ENCODE measurements around the gene PTOV1. TPM values are rescaled to one million over a fixed set of nuclear protein-coding genes. Genes with fewer than 3 reads are reported as not detected.

Gene PTOV1
- total and polyA plus RNA-seq, 3 donors from 2014 or later: 235 to 260 (median 257) TPM

GRCh38 chr19:49840736-49841249 is 10.2 kb upstream of the PTOV1 start:
- DNase-seq: no peak
- 89% methylated on average over 17 of the region's 17 CpGs for WGBS, 2 donors
- no peaks in the 10 kb centered on the region for H3K9me3 ChIP-seq
- TF ChIP-seq CTCF (IDR thresholded peaks at IDR 0.05) (no peak), POLR2A (IDR thresholded peaks at IDR 0.05) (no peak)
- no peaks in the 10 kb centered on the region for H3K36me3 ChIP-seq (ENCODE audit: low read depth, missing control alignments)
- H3K27me3 ChIP-seq: no peaks in the 10 kb centered on the region
- H3K27ac ChIP-seq: no peak overlapping the region
- no peak overlapping the region for H3K4me3 ChIP-seq
- H3K4me1 ChIP-seq: no peaks in the 10 kb centered on the region
- intact Hi-C loops (cut with DNase I; ENCODE audit: low total_unique reads): no loop called here

- no peaks in the 10 kb centered on the region for H3K4me1 ChIP-seq
- WGBS, 2 donors: 92 to 93% methylated on average over 3 of the region's 3 CpGs
- no peak overlapping the region for H3K4me3 ChIP-seq
- intact Hi-C loops (cut with DNase I; ENCODE audit: low total_unique reads): no loop called here
- H3K36me3 ChIP-seq (ENCODE audit: low read depth, missing control alignments): no peaks in the 10 kb centered on the region
- no peak for DNase-seq
- no peaks in the 10 kb centered on the region for H3K27me3 ChIP-seq
- H3K27ac ChIP-seq: no peak overlapping the region
- H3K9me3 ChIP-seq: no peaks in the 10 kb centered on the region
- TF ChIP-seq POLR2A (IDR thresholded peaks at IDR 0.05) (no peak), CTCF (IDR thresholded peaks at IDR 0.05) (no peak)
Observed at GRCh38 chr19:49843265-49843664, 7.7 kb upstream of the PTOV1 start.

DNA sequence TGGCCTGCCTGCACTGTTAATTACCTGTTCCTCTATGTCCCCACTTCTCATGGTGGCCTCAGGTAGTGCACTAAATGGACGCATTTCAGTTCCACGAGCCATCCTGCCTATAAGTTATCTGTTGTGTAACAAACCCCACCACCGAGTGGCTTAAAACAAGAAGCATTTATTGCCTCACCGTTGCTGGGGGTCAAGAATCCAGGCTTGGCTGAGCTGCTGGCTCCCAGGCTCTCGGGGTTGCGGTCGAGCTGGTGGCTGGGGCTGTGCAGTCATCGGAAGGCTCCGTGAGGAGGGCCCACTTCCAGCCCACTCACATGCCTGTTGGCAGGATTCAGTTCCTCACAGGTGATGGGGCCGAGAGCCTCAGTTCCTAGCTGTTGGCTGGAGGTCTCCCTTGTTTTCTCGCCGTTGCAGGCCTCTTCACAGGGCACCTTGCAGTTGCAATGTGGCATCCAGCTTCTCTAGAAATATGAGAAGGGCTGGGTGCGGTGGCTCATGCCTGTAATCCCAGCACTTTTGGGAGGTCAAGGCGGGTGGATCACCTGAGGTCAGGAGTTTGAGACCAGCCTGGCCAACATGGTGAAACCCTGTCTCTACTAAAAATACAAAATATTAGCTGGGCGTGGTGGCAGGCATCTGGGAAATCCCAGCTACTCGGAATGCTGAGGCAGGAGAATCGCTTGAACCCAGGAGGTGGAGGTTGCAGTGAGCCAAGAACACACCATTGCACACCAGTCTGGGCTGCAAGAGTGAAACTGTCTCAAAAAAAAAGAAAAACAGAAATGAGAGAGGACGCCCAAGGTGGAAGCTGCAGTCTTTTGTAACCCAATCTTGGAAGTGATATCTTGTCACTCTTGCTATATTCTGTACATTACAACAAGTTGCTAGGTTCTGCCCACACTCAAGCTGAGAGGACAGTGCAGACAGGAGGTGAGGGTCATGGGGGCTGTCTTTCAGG is 6.5 kb upstream of the PTOV1 start:
- Histone ChIP-seq H3K36me3 (ENCODE audit: low read depth, missing control alignments) (no peaks in the 10 kb centered on the region), H3K27me3 (no peaks in the 10 kb centered on the region), H3K4me3 (no peak overlapping the region), H3K4me1 (no peaks in the 10 kb centered on the region), H3K27ac (no peak overlapping the region), H3K9me3 (no peaks in the 10 kb centered on the region)
- 87 to 89% methylated on average over 15 to 18 of the region's 18 CpGs for WGBS, 2 donors
- no peak for TF ChIP-seq CTCF (IDR thresholded peaks at IDR 0.05)
- TF ChIP-seq POLR2A (IDR thresholded peaks at IDR 0.05): no peak
- intact Hi-C loops (cut with DNase I; ENCODE audit: low total_unique reads): no loop called here
- no peak for DNase-seq

DNA sequence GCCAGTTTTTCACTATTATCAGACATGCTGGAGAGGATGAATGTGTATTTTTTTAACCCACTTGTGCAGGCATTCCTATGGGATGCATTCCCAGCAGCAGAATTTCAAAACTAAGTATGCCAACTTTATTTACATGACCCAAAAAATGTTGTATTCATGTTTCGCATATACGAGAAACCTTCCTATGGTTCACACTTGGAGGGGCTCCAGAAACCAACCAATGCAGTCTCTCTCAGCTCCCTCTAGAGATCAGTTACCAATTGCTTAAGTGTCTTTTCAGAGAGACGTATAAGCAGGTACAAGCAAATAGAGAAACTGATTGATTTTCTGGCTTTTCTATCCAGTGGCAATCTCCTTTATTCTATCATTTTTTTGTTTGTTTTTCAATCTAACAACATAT is 5.5 kb upstream of the PTOV1 start:
- no peak for TF ChIP-seq POLR2A (IDR thresholded peaks at IDR 0.05)
- TF ChIP-seq CTCF (IDR thresholded peaks at IDR 0.05): no peak
- Histone ChIP-seq H3K4me3 (no peak overlapping the region), H3K36me3 (ENCODE audit: low read depth, missing control alignments) (no peaks in the 10 kb centered on the region), H3K27ac (no peak overlapping the region), H3K9me3 (no peaks in the 10 kb centered on the region), H3K4me1 (no peaks in the 10 kb centered on the region), H3K27me3 (no peaks in the 10 kb centered on the region)
- 84 to 86% methylated on average over 3 of the region's 3 CpGs for WGBS, 2 donors
- intact Hi-C loops (cut with DNase I; ENCODE audit: low total_unique reads): no loop called here
- no peak for DNase-seq

Measured in testis (tissue), 3 donors.